DND-41 (cell line): Measurements from ENCODE around the gene INSM1.

Source experiments
- ATAC-seq: fragments of 200-7000 bp; cut with Tn5 transposase; 3 replicates; pipeline ENCODE4 v1.9.1; 2021; ENCODE audit warnings: low read depth; ENCODE audit not compliant: insufficient read depth
- DNase-seq: peaks from one replicate; pipeline ENCODE4 v3.0.0-alpha.2; 2020
- H2AFZ ChIP-seq: 2 replicates; pipeline ENCODE4 v1.6.0; 2012; ENCODE audit warnings: low read depth, low read length
- H3K27ac ChIP-seq: 2 replicates; pipeline ENCODE4 v1.5.1; 2012; ENCODE audit warnings: low read length, inconsistent platforms
- H3K27me3 ChIP-seq: fragments of 200-600 bp; sonication (generic); 2 replicates; pipeline ENCODE4 v1.6.0; 2012; ENCODE audit warnings: low read length, mild to moderate bottlenecking, inconsistent platforms; ENCODE audit not compliant: insufficient read depth, poor library complexity
- H3K36me3 ChIP-seq: 2 replicates; pipeline ENCODE4 v1.5.1; 2012; ENCODE audit warnings: low read length, inconsistent platforms; ENCODE audit not compliant: insufficient read depth
- H3K4me1 ChIP-seq: 2 replicates; pipeline ENCODE4 v1.5.1; 2012; ENCODE audit warnings: mild to moderate bottlenecking, low read length; ENCODE audit not compliant: insufficient read depth
- H3K4me2 ChIP-seq: 2 replicates; pipeline ENCODE4 v1.6.0; 2012; ENCODE audit warnings: mild to moderate bottlenecking, moderate library complexity, low read length, inconsistent platforms; ENCODE audit not compliant: insufficient read depth
- H3K4me3 ChIP-seq, 2 experiments: fragments of 200-600 bp in 1 of 2; shearing (Covaris generic) in 1 of 2; 2 replicates each; pipeline ENCODE4 v1.5.1; 2012 to 2016; ENCODE audit warnings: inconsistent platforms in 2 of 2, low read length in 2 of 2, mild to moderate bottlenecking in 2 of 2, low read depth in 1 of 2, moderate library complexity in 1 of 2
- H3K79me2 ChIP-seq: 2 replicates; pipeline ENCODE4 v1.6.0; 2012; ENCODE audit warnings: low read length, inconsistent platforms; ENCODE audit not compliant: insufficient read depth
- H3K9ac ChIP-seq: 2 replicates; pipeline ENCODE4 v1.6.0; 2012; ENCODE audit warnings: low read depth, mild to moderate bottlenecking, inconsistent platforms, low read length, moderate library complexity
- H3K9me3 ChIP-seq: 2 replicates; pipeline ENCODE4 v1.5.1; 2012; ENCODE audit warnings: low read length, moderate library complexity, mild to moderate bottlenecking, inconsistent platforms; ENCODE audit not compliant: insufficient read depth, severe bottlenecking
- H4K20me1 ChIP-seq: 2 replicates; pipeline ENCODE4 v1.6.0; 2012; ENCODE audit warnings: low read length; ENCODE audit not compliant: insufficient read depth
- EZH2 ChIP-seq: IDR thresholded peaks from 3 replicates; pipeline ENCODE4 v1.6.1; 2012; ENCODE audit warnings: borderline replicate concordance, low read depth, mild to moderate bottlenecking, moderate library complexity, low read length, inconsistent platforms; ENCODE audit not compliant: severe bottlenecking
- TF ChIP-seq, protein P1 (sequence below): IDR thresholded peaks from 2 replicates; pipeline ENCODE4 v1.5.1; 2012; ENCODE audit warnings: borderline replicate concordance, low read length, moderate library complexity, mild to moderate bottlenecking; ENCODE audit not compliant: poor library complexity, severe bottlenecking; ENCODE audit errors: extremely low read depth

Gene INSM1

DNA sequence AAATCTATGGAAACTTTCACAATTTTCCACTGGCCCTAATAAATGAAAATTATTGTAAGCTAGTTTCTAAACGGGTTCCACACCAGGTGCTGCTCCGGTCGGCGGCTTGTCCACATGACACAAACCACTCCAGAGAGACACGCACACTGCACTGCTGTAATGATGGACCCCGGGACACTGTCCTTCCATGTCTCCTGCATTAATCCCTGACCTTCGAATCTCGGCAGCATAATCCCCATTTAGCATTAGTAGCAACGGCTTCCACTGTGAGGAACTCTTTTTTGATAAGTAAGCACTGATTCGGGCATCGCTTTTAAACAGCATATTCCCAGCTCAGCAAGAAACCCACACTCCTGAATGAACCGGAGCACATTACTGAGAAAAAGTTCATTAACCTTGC is 43.5 kb downstream of the INSM1 start:
- Histone ChIP-seq H3K4me2 (no peak overlapping the region), H3K27me3 (no peaks in the 10 kb centered on the region), H3K9ac (no peak overlapping the region), H3K79me2 (no peaks in the 10 kb centered on the region), H4K20me1 (no peaks in the 10 kb centered on the region), H2AFZ (no peak overlapping the region), H3K9me3 (no peaks in the 10 kb centered on the region), H3K27ac (no peak overlapping the region), H3K36me3 (no peaks in the 10 kb centered on the region), H3K4me3 (no peak overlapping the region), H3K4me1 (no peaks in the 10 kb centered on the region)
- TF ChIP-seq EZH2 = no peak
- TF ChIP-seq, protein P1, sequence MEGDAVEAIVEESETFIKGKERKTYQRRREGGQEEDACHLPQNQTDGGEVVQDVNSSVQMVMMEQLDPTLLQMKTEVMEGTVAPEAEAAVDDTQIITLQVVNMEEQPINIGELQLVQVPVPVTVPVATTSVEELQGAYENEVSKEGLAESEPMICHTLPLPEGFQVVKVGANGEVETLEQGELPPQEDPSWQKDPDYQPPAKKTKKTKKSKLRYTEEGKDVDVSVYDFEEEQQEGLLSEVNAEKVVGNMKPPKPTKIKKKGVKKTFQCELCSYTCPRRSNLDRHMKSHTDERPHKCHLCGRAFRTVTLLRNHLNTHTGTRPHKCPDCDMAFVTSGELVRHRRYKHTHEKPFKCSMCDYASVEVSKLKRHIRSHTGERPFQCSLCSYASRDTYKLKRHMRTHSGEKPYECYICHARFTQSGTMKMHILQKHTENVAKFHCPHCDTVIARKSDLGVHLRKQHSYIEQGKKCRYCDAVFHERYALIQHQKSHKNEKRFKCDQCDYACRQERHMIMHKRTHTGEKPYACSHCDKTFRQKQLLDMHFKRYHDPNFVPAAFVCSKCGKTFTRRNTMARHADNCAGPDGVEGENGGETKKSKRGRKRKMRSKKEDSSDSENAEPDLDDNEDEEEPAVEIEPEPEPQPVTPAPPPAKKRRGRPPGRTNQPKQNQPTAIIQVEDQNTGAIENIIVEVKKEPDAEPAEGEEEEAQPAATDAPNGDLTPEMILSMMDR = no peak
- DNase-seq = no peak
- no peak for ATAC-seq

DNA sequence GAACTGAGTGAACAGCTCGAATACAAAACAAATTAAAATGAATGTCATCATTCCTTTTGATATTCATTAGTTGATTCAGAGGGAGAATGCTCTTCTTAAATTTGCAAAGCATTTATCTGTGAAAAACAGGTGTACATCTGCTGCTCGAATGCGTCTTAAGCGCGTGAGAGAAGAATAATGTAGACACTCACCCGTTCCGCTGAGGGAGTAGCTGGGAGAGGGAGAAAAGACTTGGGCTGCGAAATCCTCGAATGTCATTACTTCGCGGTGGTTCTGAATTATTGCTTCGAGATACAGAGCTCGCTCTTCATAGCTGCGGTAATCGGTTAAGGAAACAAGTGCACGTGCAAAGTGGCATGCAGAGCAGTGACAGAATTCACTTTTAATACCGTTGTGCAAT is 43.9 kb downstream of the INSM1 start:
- TF ChIP-seq, protein P1 = no peak
- TF ChIP-seq EZH2 = no peak
- H3K4me3 ChIP-seq = no peak overlapping the region
- no peak for DNase-seq
- no peaks in the 10 kb centered on the region for H3K4me1 ChIP-seq
- no peaks in the 10 kb centered on the region for H3K36me3 ChIP-seq
- ATAC-seq = no peak
- no peaks in the 10 kb centered on the region for H3K27me3 ChIP-seq
- no peaks in the 10 kb centered on the region for H3K9me3 ChIP-seq
- H4K20me1 ChIP-seq = no peaks in the 10 kb centered on the region
- no peak overlapping the region for H3K4me2 ChIP-seq
- H3K27ac ChIP-seq = no peak overlapping the region
- H2AFZ ChIP-seq = no peak overlapping the region
- H3K9ac ChIP-seq = no peak overlapping the region
- no peaks in the 10 kb centered on the region for H3K79me2 ChIP-seq

- Histone ChIP-seq H3K4me2 (no peak overlapping the region), H3K36me3 (no peaks in the 10 kb centered on the region), H2AFZ (no peak overlapping the region), H3K27ac (no peak overlapping the region), H4K20me1 (no peaks in the 10 kb centered on the region), H3K4me3 (no peak overlapping the region), H3K79me2 (no peaks in the 10 kb centered on the region), H3K9me3 (no peaks in the 10 kb centered on the region), H3K4me1 (no peaks in the 10 kb centered on the region), H3K9ac (no peak overlapping the region), H3K27me3 (no peaks in the 10 kb centered on the region)
- TF ChIP-seq, protein P1 = no peak
- no peak for TF ChIP-seq EZH2
- ATAC-seq (no peak), DNase-seq (no peak)
Observed at GRCh38 chr20:20412750-20413149, 44.8 kb downstream of the INSM1 start.

GRCh38 chr20:20413810-20414281 is 45.9 kb downstream of the INSM1 start:
- Histone ChIP-seq H3K27me3 (no peaks in the 10 kb centered on the region), H3K79me2 (no peaks in the 10 kb centered on the region), H4K20me1 (no peaks in the 10 kb centered on the region), H3K4me1 (no peaks in the 10 kb centered on the region), H3K36me3 (no peaks in the 10 kb centered on the region; the same call in 1 of the 2 replicates), H2AFZ (no peak overlapping the region), H3K4me3 (no peak overlapping the region), H3K9me3 (no peaks in the 10 kb centered on the region), H3K9ac (no peak overlapping the region), H3K4me2 (no peak overlapping the region), H3K27ac (no peak overlapping the region)
- DNase-seq (no peak), ATAC-seq (no peak)
- TF ChIP-seq, protein P1 = no peak
- TF ChIP-seq EZH2 = no peak
